PC-9 (cell line): ENCODE measurements around the gene CPA3. TPM values are rescaled to one million over a fixed set of nuclear protein-coding genes. Genes with fewer than 3 reads are reported as not detected.

ENCODE experiments used
- BruUV-seq: library from RNA; stranded (reverse); fragments of 400-500 nt; replicated peaks from 2 replicates; lab custom pipeline; 2021; lab: Mats Ljungman, UMichigan
- CTCF ChIA-PET: fragments of 300-600 bp; sonication (Branson Sonifier 250); formaldehyde crosslinking; loops from one replicate; lab custom pipeline; 2022; ENCODE audit warnings: antibody characterized with exemption; lab: Charles Lee
- POLR2A ChIA-PET: fragments of 300-600 bp; sonication (Branson Sonifier 250); formaldehyde crosslinking; loops from one replicate; lab custom pipeline; 2022; ENCODE audit warnings: antibody characterized with exemption; ENCODE audit not compliant: unreplicated experiment; lab: Charles Lee
- DNase-seq, 2 experiments: peaks; one replicate each; pipeline versions ENCODE4 v3.0.0 to v3.0.0-alpha.2; 2015 to 2022; ENCODE audit warnings: mixed read lengths in 1 of 2
- H2AFZ ChIP-seq: fragments of 200-600 bp; sonication (generic); 2 replicates; pipeline ENCODE4 v1.8.1; 2017; ENCODE audit warnings: antibody characterized with exemption
- H3F3A ChIP-seq: fragments of 200-600 bp; sonication (generic); 2 replicates; pipeline ENCODE4 v1.8.1; 2017; ENCODE audit warnings: antibody characterized with exemption, mild to moderate bottlenecking, low read depth; ENCODE audit not compliant: insufficient read depth
- H3K27ac ChIP-seq: fragments of 200-600 bp; sonication (generic); 2 replicates; pipeline ENCODE4 v1.6.1; 2016; ENCODE audit warnings: mixed run types
- H3K27me3 ChIP-seq: fragments of 200-600 bp; sonication (generic); 2 replicates; pipeline ENCODE4 v1.6.1; 2016; ENCODE audit warnings: low read depth, mixed run types; ENCODE audit not compliant: insufficient read depth
- H3K36me3 ChIP-seq: fragments of 200-600 bp; sonication (generic); 2 replicates; pipeline ENCODE4 v1.6.1; 2016; ENCODE audit warnings: low read depth, mixed run types
- H3K4me1 ChIP-seq: fragments of 200-600 bp; sonication (generic); replicated peaks from 2 replicates; pipeline ENCODE4 v1.6.1; 2016; ENCODE audit warnings: mixed run types; ENCODE audit not compliant: insufficient read depth
- H3K4me2 ChIP-seq: fragments of 200-600 bp; sonication (generic); 2 replicates; pipeline ENCODE4 v1.6.1; 2017; ENCODE audit warnings: mixed run types
- H3K4me3 ChIP-seq: fragments of 200-600 bp; sonication (generic); 2 replicates; pipeline ENCODE4 v1.6.1; 2016; ENCODE audit warnings: mixed run types
- H3K79me2 ChIP-seq: fragments of 200-600 bp; sonication (generic); 2 replicates; pipeline ENCODE4 v1.6.1; 2017; ENCODE audit warnings: low read depth, mixed run types
- H3K9me2 ChIP-seq: fragments of 200-600 bp; sonication (generic); 2 replicates; pipeline ENCODE4 v1.8.1; 2017; ENCODE audit warnings: mild to moderate bottlenecking; ENCODE audit not compliant: insufficient read depth
- H3K9me3 ChIP-seq: fragments of 200-600 bp; sonication (generic); 2 replicates; pipeline ENCODE4 v1.8.1; 2016; ENCODE audit warnings: low read depth; ENCODE audit not compliant: insufficient read depth
- H4K20me1 ChIP-seq: fragments of 200-600 bp; sonication (generic); 2 replicates; pipeline ENCODE4 v1.8.1; 2017; ENCODE audit not compliant: insufficient read depth
- EZH2 ChIP-seq: fragments of 200-600 bp; sonication (generic); IDR thresholded peaks from 2 replicates; pipeline ENCODE4 v1.8.0; 2017; ENCODE audit warnings: antibody characterized with exemption, low read depth
- intact Hi-C: fragments of 100-400 bp; cut with micrococcal nuclease; formaldehyde crosslinking; loops from one replicate; pipeline ENCODE4 v1.10.0; 2022; ENCODE audit not compliant: unreplicated experiment
- total RNA-seq: library from RNA; stranded (reverse); gene quantifications from 2 replicates; pipeline ENCODE4 v1.2.3, GENCODE V29; 2021
- TF ChIP-seq, protein P1 (sequence below): fragments of 200-600 bp; sonication (generic); conservative IDR thresholded peaks from 2 replicates; pipeline ENCODE4 v1.6.1; 2017; ENCODE audit warnings: mixed run types, antibody characterized with exemption, mild to moderate bottlenecking, moderate library complexity

CPA3 gene
- total RNA-seq, 1 experiment from 2014 or later, result not detected

GRCh38 chr3:148840451-148840850, 24.6 kb upstream of the CPA3 start:
- H4K20me1 ChIP-seq, result no peaks in the 10 kb centered on the region
- no peak overlapping the region for H3K27ac ChIP-seq
- H2AFZ ChIP-seq, result no peak overlapping the region
- no peaks in the 10 kb centered on the region for H3K9me3 ChIP-seq
- H3K4me1 ChIP-seq, result no peaks in the 10 kb centered on the region
- H3K4me2 ChIP-seq, result no peak overlapping the region
- H3K27me3 ChIP-seq, result no peaks in the 10 kb centered on the region
- H3K36me3 ChIP-seq, result no peaks in the 10 kb centered on the region
- no peaks in the 10 kb centered on the region for H3F3A ChIP-seq
- DNase-seq, result no peak
- POLR2A ChIA-PET, result no interaction called here
- intact Hi-C loops, result no loop called here
- H3K79me2 ChIP-seq, result no peaks in the 10 kb centered on the region
- H3K4me3 ChIP-seq, result no peak overlapping the region
- no TSS peak for BruUV-seq
- H3K9me2 ChIP-seq, result no peaks in the 10 kb centered on the region
- CTCF ChIA-PET, result no interaction called here
- TF ChIP-seq, protein P1, sequence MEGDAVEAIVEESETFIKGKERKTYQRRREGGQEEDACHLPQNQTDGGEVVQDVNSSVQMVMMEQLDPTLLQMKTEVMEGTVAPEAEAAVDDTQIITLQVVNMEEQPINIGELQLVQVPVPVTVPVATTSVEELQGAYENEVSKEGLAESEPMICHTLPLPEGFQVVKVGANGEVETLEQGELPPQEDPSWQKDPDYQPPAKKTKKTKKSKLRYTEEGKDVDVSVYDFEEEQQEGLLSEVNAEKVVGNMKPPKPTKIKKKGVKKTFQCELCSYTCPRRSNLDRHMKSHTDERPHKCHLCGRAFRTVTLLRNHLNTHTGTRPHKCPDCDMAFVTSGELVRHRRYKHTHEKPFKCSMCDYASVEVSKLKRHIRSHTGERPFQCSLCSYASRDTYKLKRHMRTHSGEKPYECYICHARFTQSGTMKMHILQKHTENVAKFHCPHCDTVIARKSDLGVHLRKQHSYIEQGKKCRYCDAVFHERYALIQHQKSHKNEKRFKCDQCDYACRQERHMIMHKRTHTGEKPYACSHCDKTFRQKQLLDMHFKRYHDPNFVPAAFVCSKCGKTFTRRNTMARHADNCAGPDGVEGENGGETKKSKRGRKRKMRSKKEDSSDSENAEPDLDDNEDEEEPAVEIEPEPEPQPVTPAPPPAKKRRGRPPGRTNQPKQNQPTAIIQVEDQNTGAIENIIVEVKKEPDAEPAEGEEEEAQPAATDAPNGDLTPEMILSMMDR, result no peak
- no peak for TF ChIP-seq EZH2

GRCh38 chr3:148845756-148846395, 19.2 kb upstream of the CPA3 start:
- no peaks in the 10 kb centered on the region for H3F3A ChIP-seq
- no peak for TF ChIP-seq EZH2
- TF ChIP-seq, protein P1, result no peak
- H3K27ac ChIP-seq, result no peak overlapping the region
- BruUV-seq, result no TSS peak
- no peak overlapping the region for H3K4me3 ChIP-seq
- no peak overlapping the region for H3K4me2 ChIP-seq
- no peak for DNase-seq
- ChIA-PET POLR2A (no interaction called here), CTCF (no interaction called here)
- intact Hi-C loops, result no loop called here
- no peaks in the 10 kb centered on the region for H3K36me3 ChIP-seq
- H3K9me2 ChIP-seq, result no peaks in the 10 kb centered on the region
- H3K79me2 ChIP-seq, result no peaks in the 10 kb centered on the region
- no peaks in the 10 kb centered on the region for H3K27me3 ChIP-seq
- H3K4me1 ChIP-seq, result no peaks in the 10 kb centered on the region
- no peak overlapping the region for H2AFZ ChIP-seq
- no peaks in the 10 kb centered on the region for H3K9me3 ChIP-seq
- H4K20me1 ChIP-seq, result no peaks in the 10 kb centered on the region

DNA sequence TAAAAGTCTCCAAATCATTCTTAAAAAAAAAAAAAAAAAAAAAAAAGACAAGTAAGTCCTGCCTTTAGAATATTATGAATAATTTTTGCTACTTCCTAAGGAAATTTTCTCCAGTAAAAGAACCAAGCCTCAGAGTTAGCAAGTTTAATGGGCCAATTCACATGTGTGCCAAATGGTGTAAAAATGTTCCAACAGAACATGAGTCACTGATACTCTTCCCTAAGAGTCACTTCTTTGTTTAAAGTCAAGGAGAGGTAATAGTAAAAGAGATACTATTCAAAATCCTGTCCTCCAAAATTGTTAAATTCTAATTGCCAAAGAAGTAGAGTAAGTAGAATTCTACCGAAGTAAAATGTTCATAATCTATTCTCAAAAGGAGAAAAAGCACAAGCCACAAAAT, 17.7 kb upstream of the CPA3 start:
- DNase-seq, result no peak
- no peaks in the 10 kb centered on the region for H3F3A ChIP-seq

More for the DNA sequence above, 17.7 kb upstream of the CPA3 start:
- Histone ChIP-seq H3K9me3 (no peaks in the 10 kb centered on the region), H3K4me1 (no peaks in the 10 kb centered on the region), H3K9me2 (no peaks in the 10 kb centered on the region), H3K79me2 (no peaks in the 10 kb centered on the region), H3K4me3 (no peak overlapping the region), H3K4me2 (no peak overlapping the region), H3K36me3 (no peaks in the 10 kb centered on the region), H3K27me3 (no peaks in the 10 kb centered on the region), H2AFZ (no peak overlapping the region), H4K20me1 (no peaks in the 10 kb centered on the region), H3K27ac (no peak overlapping the region)
- BruUV-seq, result no TSS peak
- intact Hi-C loops, result no loop called here
- ChIA-PET CTCF (no interaction called here), POLR2A (interaction anchor here (0.7 kb wide), 1 partner anchor 68 kb away, joined by 15 read pairs; no protein-coding TSS in a partner anchor)
- no peak for TF ChIP-seq EZH2
- TF ChIP-seq, protein P1, result no peak
